Central memory CD8-positive, alpha-beta T cell (primary cell): ENCODE data around the gene PYCR2.
"Not testable (repeated sequence)": the region's sequence is repeated elsewhere in the genome, so short reads cannot be mapped to it uniquely, and the experiment has no call there.

ENCODE experiments used
- ATAC-seq: fragments of 150-1000 bp; cut with Tn5 transposase; replicated peaks from 2 replicates; pipeline ENCODE4 v1.10.0; 2022; ENCODE audit warnings: mild to moderate bottlenecking, moderate FRiP score, moderate number of reproducible peaks; ENCODE audit not compliant: poor library complexity, severe bottlenecking; ENCODE audit errors: extremely low read depth
- DNase-seq, 2 donors: peaks; one replicate each; pipeline ENCODE4 v3.0.0; 2021; ENCODE audit warnings: low spot score in 2 of 2
- H3K27ac Mint-ChIP-seq: one replicate; pipeline ENCODE4 v1.8.0; 2022; ENCODE audit warnings: low read depth, mild to moderate bottlenecking, moderate library complexity, mixed read lengths
- H3K27me3 Mint-ChIP-seq: one replicate; pipeline ENCODE4 v1.8.0; 2022; ENCODE audit warnings: mixed read lengths
- H3K36me3 Mint-ChIP-seq: one replicate; pipeline ENCODE4 v1.8.0; 2022; ENCODE audit warnings: mild to moderate bottlenecking, moderate library complexity, mixed read lengths; ENCODE audit not compliant: insufficient read depth
- H3K4me1 Mint-ChIP-seq: one replicate; pipeline ENCODE4 v1.8.0; 2022; ENCODE audit warnings: mixed read lengths
- H3K4me3 Mint-ChIP-seq: one replicate; pipeline ENCODE4 v1.8.0; 2022; ENCODE audit warnings: mild to moderate bottlenecking, moderate library complexity, mixed read lengths
- H3K9me3 Mint-ChIP-seq: one replicate; pipeline ENCODE4 v1.8.0; 2022; ENCODE audit warnings: mixed read lengths

Gene PYCR2

GRCh38 chr1:225892307-225892706 is 31.7 kb downstream of the PYCR2 start:
- no peak for DNase-seq
- H3K27ac Mint-ChIP-seq, result no peak overlapping the region
- H3K27me3 Mint-ChIP-seq, result no peaks in the 10 kb centered on the region
- H3K9me3 Mint-ChIP-seq, result no peaks in the 10 kb centered on the region
- peaks cover 3% of the 10 kb centered on the region for H3K36me3 Mint-ChIP-seq
- H3K4me1 Mint-ChIP-seq, result peaks cover 22% of the 10 kb centered on the region
- no peak overlapping the region for H3K4me3 Mint-ChIP-seq
- ATAC-seq, result no peak

GRCh38 chr1:225891229-225891972 is 32.6 kb downstream of the PYCR2 start:
- Mint-ChIP-seq H3K27me3 (no peaks in the 10 kb centered on the region), H3K9me3 (no peaks in the 10 kb centered on the region), H3K27ac (peak overlapping the region; percentile 6), H3K4me3 (no peak overlapping the region), H3K4me1 (peaks cover 12% of the 10 kb centered on the region), H3K36me3 (no peaks in the 10 kb centered on the region)
- ATAC-seq, result no peak
- no peak for DNase-seq

- no peaks in the 10 kb centered on the region for H3K9me3 Mint-ChIP-seq
Observed at GRCh38 chr1:225890346-225891228, 33.5 kb downstream of the PYCR2 start.

GRCh38 chr1:225889743-225890142 is 34.3 kb downstream of the PYCR2 start:
- H3K36me3 Mint-ChIP-seq, result no peaks in the 10 kb centered on the region
- no peak for ATAC-seq
- H3K27me3 Mint-ChIP-seq, result no peaks in the 10 kb centered on the region
- H3K9me3 Mint-ChIP-seq, result no peaks in the 10 kb centered on the region
- no peak for DNase-seq
- no peak overlapping the region for H3K4me3 Mint-ChIP-seq
- peaks cover 11% of the 10 kb centered on the region for H3K4me1 Mint-ChIP-seq
- H3K27ac Mint-ChIP-seq, result no peak overlapping the region

More at GRCh38 chr1:225890346-225891228, 33.5 kb downstream of the PYCR2 start:
- H3K27ac Mint-ChIP-seq, result no peak overlapping the region
- DNase-seq, result no peak
- H3K4me3 Mint-ChIP-seq, result no peak overlapping the region
- no peak for ATAC-seq
- peaks cover 11% of the 10 kb centered on the region for H3K4me1 Mint-ChIP-seq
- no peaks in the 10 kb centered on the region for H3K27me3 Mint-ChIP-seq
- H3K36me3 Mint-ChIP-seq, result no peaks in the 10 kb centered on the region

- H3K27me3 Mint-ChIP-seq, result no peaks in the 10 kb centered on the region
- no peaks in the 10 kb centered on the region for H3K9me3 Mint-ChIP-seq
- no peaks in the 10 kb centered on the region for H3K36me3 Mint-ChIP-seq
- no peak for DNase-seq
- H3K27ac Mint-ChIP-seq, result no peak within 1 kb of the TSS
- H3K4me1 Mint-ChIP-seq, result peaks cover 12% of the 10 kb centered on the region
- no peak within 1 kb of the TSS for H3K4me3 Mint-ChIP-seq
- no peak for ATAC-seq
Observed at GRCh38 chr1:225888898-225889601, 35.0 kb downstream of the PYCR2 start, which contains the start of gene LEFTY1. LEFTY1 (minus strand) TSS chr1:225889146; CDS start chr1:225889066, 80 bp downstream.

GRCh38 chr1:225888289-225888897 is 35.7 kb downstream of the PYCR2 start:
- Mint-ChIP-seq H3K27ac (no peak overlapping the region), H3K4me1 (peaks cover 19% of the 10 kb centered on the region)

GRCh38 chr1:225887554-225888288 is 36.3 kb downstream of the PYCR2 start:
- not testable (repeated sequence) for H3K4me3 Mint-ChIP-seq, ATAC-seq, H3K9me3 Mint-ChIP-seq, H3K27me3 Mint-ChIP-seq, H3K36me3 Mint-ChIP-seq, DNase-seq
- peaks cover 24% of the 10 kb centered on the region for H3K4me1 Mint-ChIP-seq
- H3K27ac Mint-ChIP-seq, result peak overlapping the region; percentile 68

More at GRCh38 chr1:225888289-225888897, 35.7 kb downstream of the PYCR2 start:
- no peaks in the 10 kb centered on the region for H3K9me3 Mint-ChIP-seq
- peaks cover 2% of the 10 kb centered on the region for H3K36me3 Mint-ChIP-seq
- no peak overlapping the region for H3K4me3 Mint-ChIP-seq
- DNase-seq (no peak), ATAC-seq (no peak)
- H3K27me3 Mint-ChIP-seq, result no peaks in the 10 kb centered on the region

- Mint-ChIP-seq H3K4me1 (peaks cover 23% of the 10 kb centered on the region), H3K27ac (peak overlapping the region; percentile 68), H3K4me3 (no peak overlapping the region), H3K36me3 (peaks cover 5% of the 10 kb centered on the region), H3K9me3 (no peaks in the 10 kb centered on the region), H3K27me3 (no peaks in the 10 kb centered on the region)
- DNase-seq (no peak), ATAC-seq (no peak)
Observed at GRCh38 chr1:225887030-225887314, 37.1 kb downstream of the PYCR2 start.

GRCh38 chr1:225886159-225887029 is 37.7 kb downstream of the PYCR2 start:
- H3K9me3 Mint-ChIP-seq, result no peaks in the 10 kb centered on the region
- DNase-seq (no peak), ATAC-seq (no peak)
- H3K27ac Mint-ChIP-seq, result no peak overlapping the region
- no peak overlapping the region for H3K4me3 Mint-ChIP-seq
- peaks cover 18% of the 10 kb centered on the region for H3K4me1 Mint-ChIP-seq
- peaks cover 9% of the 10 kb centered on the region for H3K36me3 Mint-ChIP-seq
- H3K27me3 Mint-ChIP-seq, result no peaks in the 10 kb centered on the region

- Mint-ChIP-seq H3K36me3 (peaks cover 9% of the 10 kb centered on the region), H3K9me3 (no peaks in the 10 kb centered on the region), H3K27me3 (no peaks in the 10 kb centered on the region), H3K4me3 (no peak overlapping the region), H3K4me1 (peaks cover 17% of the 10 kb centered on the region), H3K27ac (no peak overlapping the region)
- DNase-seq (no peak), ATAC-seq (no peak)
Observed at GRCh38 chr1:225885336-225885735, 38.7 kb downstream of the PYCR2 start.

- no peak for ATAC-seq
- Mint-ChIP-seq H3K36me3 (peaks cover 9% of the 10 kb centered on the region), H3K27ac (peak overlapping the region; percentile 91), H3K27me3 (no peaks in the 10 kb centered on the region), H3K4me3 (peak overlapping the region; percentile 93), H3K4me1 (peaks cover 33% of the 10 kb centered on the region), H3K9me3 (no peaks in the 10 kb centered on the region)
- no peak for DNase-seq
Observed at GRCh38 chr1:225883616-225884265, 40.3 kb downstream of the PYCR2 start.
